IPS-15b (cell line): Measurements from ENCODE around the gene MREG.
"Not testable (repeated sequence)": the region's sequence is repeated elsewhere in the genome, so short reads cannot be mapped to it uniquely, and the experiment has no call there.

Source experiments
- H3K27me3 ChIP-seq: one replicate; pipeline ENCODE4 v1.6.1; 2013; ENCODE audit warnings: low read length; ENCODE audit not compliant: control insufficient read depth, insufficient read depth
- H3K36me3 ChIP-seq: one replicate; pipeline ENCODE4 v1.6.1; 2013; ENCODE audit warnings: low read length; ENCODE audit not compliant: control insufficient read depth, insufficient read depth
- H3K4me1 ChIP-seq: one replicate; pipeline ENCODE4 v1.6.1; 2013; ENCODE audit warnings: mild to moderate bottlenecking, low read length; ENCODE audit not compliant: control insufficient read depth, insufficient read depth
- H3K4me3 ChIP-seq: one replicate; pipeline ENCODE4 v1.5.1; 2013; ENCODE audit warnings: low read depth, low read length
- H3K9ac ChIP-seq: one replicate; pipeline ENCODE4 v1.6.1; 2013; ENCODE audit warnings: low read depth, mild to moderate bottlenecking, low read length
- H3K9me3 ChIP-seq: one replicate; pipeline ENCODE4 v1.6.1; 2013; ENCODE audit warnings: mild to moderate bottlenecking, low read length; ENCODE audit not compliant: control insufficient read depth, insufficient read depth

Gene MREG

DNA sequence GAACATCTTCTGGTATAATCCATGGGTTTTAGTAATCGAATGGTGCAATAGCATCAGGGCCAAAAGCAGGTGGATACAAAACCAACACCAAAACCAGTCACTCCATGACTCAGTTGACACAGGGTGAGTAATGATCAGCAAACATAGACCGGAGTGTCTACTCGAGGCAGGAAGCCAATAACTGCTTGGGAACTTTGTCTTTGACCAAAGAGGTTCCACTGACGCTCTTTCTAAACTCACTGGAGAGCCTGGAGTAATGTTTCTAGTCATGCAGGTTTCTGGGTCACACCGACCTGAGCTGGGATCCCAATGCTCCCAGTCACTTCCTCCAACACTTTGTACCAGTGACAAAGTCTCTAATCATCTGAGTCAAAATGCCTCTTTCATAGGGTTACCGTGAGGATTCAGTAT, 30.9 kb downstream of the MREG start:
- no peak overlapping the region for H3K4me3 ChIP-seq
- H3K9ac ChIP-seq = no peak overlapping the region
- no peaks in the 10 kb centered on the region for H3K4me1 ChIP-seq
- H3K36me3 ChIP-seq = peaks cover 4% of the 10 kb centered on the region
- no peaks in the 10 kb centered on the region for H3K27me3 ChIP-seq
- no peaks in the 10 kb centered on the region for H3K9me3 ChIP-seq

DNA sequence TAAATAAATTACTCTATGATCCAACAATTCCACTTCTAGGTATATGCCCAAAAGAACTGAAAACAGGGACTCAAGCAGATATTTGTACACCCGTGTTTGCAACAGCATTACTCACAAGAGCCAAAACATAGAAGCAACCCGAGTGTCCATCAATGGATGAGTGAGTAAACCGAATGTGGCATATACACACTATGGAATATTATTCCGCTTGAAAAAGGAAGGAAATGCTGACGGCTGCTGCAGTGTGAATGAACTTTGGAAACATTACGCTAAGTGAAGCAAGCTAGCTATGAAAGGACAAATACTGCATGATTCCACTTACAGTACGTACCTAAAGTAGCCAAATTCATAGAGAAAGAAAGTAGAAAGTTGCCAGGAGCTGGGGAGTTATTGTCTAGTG, 32.2 kb downstream of the MREG start:
- no peaks in the 10 kb centered on the region for H3K36me3 ChIP-seq
- H3K9ac ChIP-seq = no peak overlapping the region
- no peaks in the 10 kb centered on the region for H3K27me3 ChIP-seq
- no peak overlapping the region for H3K4me3 ChIP-seq
- no peaks in the 10 kb centered on the region for H3K9me3 ChIP-seq
- H3K4me1 ChIP-seq = no peaks in the 10 kb centered on the region

DNA sequence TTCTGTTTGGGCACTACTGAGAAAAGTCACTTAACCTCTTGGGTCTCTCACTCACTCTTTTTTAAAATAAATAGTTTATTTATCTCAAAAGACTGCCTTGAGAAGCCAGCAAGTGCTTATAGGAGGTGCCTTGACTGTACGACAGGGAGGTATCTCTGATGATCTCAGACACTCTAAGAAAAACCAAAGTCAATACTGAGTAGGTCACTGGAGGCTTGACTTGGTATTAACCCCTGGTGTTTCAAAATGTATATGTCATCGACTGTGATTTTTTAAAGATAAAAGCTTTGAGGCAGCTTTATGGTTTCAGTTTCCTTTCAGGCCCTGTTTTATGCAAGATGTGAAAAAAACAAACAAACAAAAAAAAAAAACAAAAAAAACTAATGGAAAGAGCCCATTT, 33.7 kb downstream of the MREG start:
- Histone ChIP-seq H3K4me3 (no peak overlapping the region), H3K4me1 (no peaks in the 10 kb centered on the region), H3K9me3 (no peaks in the 10 kb centered on the region), H3K9ac (no peak overlapping the region), H3K27me3 (no peaks in the 10 kb centered on the region), H3K36me3 (no peaks in the 10 kb centered on the region)

- Histone ChIP-seq H3K4me1 (peaks cover 9% of the 10 kb centered on the region), H3K9me3 (no peaks in the 10 kb centered on the region), H3K27me3 (no peaks in the 10 kb centered on the region), H3K4me3 (no peak overlapping the region), H3K36me3 (no peaks in the 10 kb centered on the region), H3K9ac (no peak overlapping the region)
Observed at GRCh38 chr2:215974700-215975429, 38.5 kb downstream of the MREG start.

DNA sequence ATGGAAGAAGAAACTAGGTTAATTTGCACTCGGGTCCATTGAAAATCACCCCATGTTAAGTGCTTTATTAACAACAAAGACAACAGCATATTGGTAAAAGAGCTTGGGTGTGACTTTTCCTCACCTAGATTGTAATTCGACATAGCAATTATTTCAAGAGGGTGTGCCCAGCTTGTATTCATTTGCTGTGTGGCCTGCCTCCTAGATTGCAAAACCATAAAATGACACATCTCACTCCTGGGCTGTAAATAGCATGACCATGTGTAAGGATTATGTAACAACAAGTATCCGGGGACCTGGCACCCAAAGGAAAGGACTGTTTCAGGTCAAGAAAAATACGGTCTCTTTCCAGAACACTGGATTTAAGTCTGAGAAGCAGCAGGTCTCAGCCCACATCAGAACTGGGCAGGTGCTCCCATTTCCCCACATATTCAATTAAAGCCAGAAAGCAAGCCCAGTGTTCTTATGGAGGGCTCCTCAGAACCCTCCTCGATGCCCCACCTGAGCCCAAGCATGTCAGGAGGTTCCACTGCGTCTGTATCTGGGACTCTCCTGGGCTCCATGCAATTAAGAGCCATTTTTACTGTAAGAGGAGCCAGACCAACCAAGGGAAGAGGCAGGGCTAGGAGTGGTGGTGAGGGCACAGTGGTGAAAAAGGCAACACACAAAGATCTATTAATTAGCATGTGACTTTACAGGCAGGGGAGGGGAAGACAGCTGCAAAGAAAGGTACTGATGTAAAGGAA, 39.2 kb downstream of the MREG start:
- Histone ChIP-seq H3K36me3 (no peaks in the 10 kb centered on the region), H3K4me3 (no peak overlapping the region), H3K9ac (no peak overlapping the region), H3K9me3 (no peaks in the 10 kb centered on the region), H3K4me1 (peaks cover 9% of the 10 kb centered on the region), H3K27me3 (no peaks in the 10 kb centered on the region)

- Histone ChIP-seq H3K36me3 (no peaks in the 10 kb centered on the region), H3K4me1 (peaks cover 9% of the 10 kb centered on the region), H3K9me3 (no peaks in the 10 kb centered on the region), H3K4me3 (no peak overlapping the region), H3K27me3 (no peaks in the 10 kb centered on the region), H3K9ac (no peak overlapping the region)
Observed at GRCh38 chr2:215973145-215973792, 40.1 kb downstream of the MREG start.

- H3K4me1 ChIP-seq = peaks cover 9% of the 10 kb centered on the region
- H3K9ac ChIP-seq = no peak overlapping the region
- H3K27me3 ChIP-seq = no peaks in the 10 kb centered on the region
- no peak overlapping the region for H3K4me3 ChIP-seq
- no peaks in the 10 kb centered on the region for H3K9me3 ChIP-seq
- H3K36me3 ChIP-seq = no peaks in the 10 kb centered on the region
Observed at GRCh38 chr2:215971671-215972070, 41.7 kb downstream of the MREG start.

- not testable (repeated sequence) for H3K9ac ChIP-seq, H3K4me3 ChIP-seq, H3K4me1 ChIP-seq, H3K27me3 ChIP-seq, H3K9me3 ChIP-seq, H3K36me3 ChIP-seq
Observed at GRCh38 chr2:215970894-215971293, 42.5 kb downstream of the MREG start.

GRCh38 chr2:215970425-215970824, 42.9 kb downstream of the MREG start:
- H3K9ac ChIP-seq = no peak overlapping the region
- no peaks in the 10 kb centered on the region for H3K36me3 ChIP-seq
- no peaks in the 10 kb centered on the region for H3K27me3 ChIP-seq
- no peaks in the 10 kb centered on the region for H3K9me3 ChIP-seq
- H3K4me3 ChIP-seq = no peak overlapping the region
- peaks cover 9% of the 10 kb centered on the region for H3K4me1 ChIP-seq

GRCh38 chr2:215969131-215969841, 44.1 kb downstream of the MREG start:
- Histone ChIP-seq H3K36me3 (no peaks in the 10 kb centered on the region), H3K4me1 (peaks cover 7% of the 10 kb centered on the region)

DNA sequence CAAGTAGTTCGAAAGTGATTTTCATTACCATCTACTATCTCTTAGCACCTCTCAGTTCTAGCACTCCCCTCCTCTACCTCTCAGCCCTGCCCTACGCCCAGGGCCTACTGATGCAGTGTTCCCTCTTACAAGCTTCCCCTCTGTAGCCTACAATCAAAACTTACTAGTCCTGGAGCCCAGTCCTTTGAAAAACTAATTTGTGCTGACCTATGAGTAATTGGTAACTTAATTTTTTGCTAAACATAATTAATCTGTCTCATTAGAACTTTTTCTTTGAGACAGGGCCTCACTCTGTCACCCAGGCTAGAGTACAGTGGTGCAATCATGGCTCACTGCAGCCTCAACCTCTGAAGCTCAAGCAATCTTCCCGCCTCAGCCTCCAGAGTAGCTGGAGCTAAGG, 44.9 kb downstream of the MREG start:
- H3K27me3 ChIP-seq = no peaks in the 10 kb centered on the region

More at GRCh38 chr2:215969131-215969841, 44.1 kb downstream of the MREG start:
- Histone ChIP-seq H3K27me3 (no peaks in the 10 kb centered on the region), H3K9me3 (no peaks in the 10 kb centered on the region), H3K9ac (no peak overlapping the region), H3K4me3 (no peak overlapping the region)

More for the DNA sequence above, 44.9 kb downstream of the MREG start:
- Histone ChIP-seq H3K9ac (no peak overlapping the region), H3K36me3 (no peaks in the 10 kb centered on the region), H3K4me1 (no peaks in the 10 kb centered on the region), H3K9me3 (no peaks in the 10 kb centered on the region), H3K4me3 (no peak overlapping the region)
